GM12873 (cell line): ENCODE results near the gene UPK1B.

Source experiments
- CTCF ChIP-seq: IDR thresholded peaks from 2 replicates; pipeline ENCODE4 v1.5.1; 2012; ENCODE audit warnings: low read depth, mild to moderate bottlenecking, moderate library complexity, low read length, control low read depth; ENCODE audit not compliant: insufficient read depth; ENCODE audit errors: missing control alignments

Gene UPK1B

GRCh38 chr3:119161240-119161639 lies 12.2 kb upstream of the UPK1B start:
- no peak for TF ChIP-seq CTCF

GRCh38 chr3:119170821-119171220 lies 2.6 kb upstream of the UPK1B start:
- no peak for TF ChIP-seq CTCF

- TF ChIP-seq CTCF: no peak
Measured at GRCh38 chr3:119175872-119176756, 2.7 kb downstream of the UPK1B start.

- TF ChIP-seq CTCF: no peak
Measured at GRCh38 chr3:119176778-119177177, 3.4 kb downstream of the UPK1B start.

GRCh38 chr3:119177321-119177720 lies 3.9 kb downstream of the UPK1B start:
- no peak for TF ChIP-seq CTCF

- TF ChIP-seq CTCF: no peak
Measured at GRCh38 chr3:119181765-119182164, 8.4 kb downstream of the UPK1B start.

GRCh38 chr3:119184111-119184510 lies 10.7 kb downstream of the UPK1B start:
- TF ChIP-seq CTCF: no peak
